GM18507 (cell line): ENCODE measurements around the gene LEMD3.
A peak's percentile ranks its signal among the peaks of the same experiment; 100 is the strongest.

Experiments used
- DNase-seq: peaks from one replicate; pipeline ENCODE4 v3.0.0; 2011; ENCODE audit warnings: low read depth; ENCODE audit not compliant: insufficient read length; ENCODE audit errors: extremely low spot score
- FAIRE-seq: peaks from 2 replicates; lab custom pipeline; 2011; peaks lifted over from hg19 to GRCh38; lab: Jason Lieb, UNC

The LEMD3 gene

GRCh38 chr12:65164774-65165173, 4.6 kb upstream of the LEMD3 start:
- FAIRE-seq (no peak), DNase-seq (no peak)

GRCh38 chr12:65168681-65169319, 583 bp upstream of the LEMD3 start:
- FAIRE-seq (no peak), DNase-seq (no peak)

DNA sequence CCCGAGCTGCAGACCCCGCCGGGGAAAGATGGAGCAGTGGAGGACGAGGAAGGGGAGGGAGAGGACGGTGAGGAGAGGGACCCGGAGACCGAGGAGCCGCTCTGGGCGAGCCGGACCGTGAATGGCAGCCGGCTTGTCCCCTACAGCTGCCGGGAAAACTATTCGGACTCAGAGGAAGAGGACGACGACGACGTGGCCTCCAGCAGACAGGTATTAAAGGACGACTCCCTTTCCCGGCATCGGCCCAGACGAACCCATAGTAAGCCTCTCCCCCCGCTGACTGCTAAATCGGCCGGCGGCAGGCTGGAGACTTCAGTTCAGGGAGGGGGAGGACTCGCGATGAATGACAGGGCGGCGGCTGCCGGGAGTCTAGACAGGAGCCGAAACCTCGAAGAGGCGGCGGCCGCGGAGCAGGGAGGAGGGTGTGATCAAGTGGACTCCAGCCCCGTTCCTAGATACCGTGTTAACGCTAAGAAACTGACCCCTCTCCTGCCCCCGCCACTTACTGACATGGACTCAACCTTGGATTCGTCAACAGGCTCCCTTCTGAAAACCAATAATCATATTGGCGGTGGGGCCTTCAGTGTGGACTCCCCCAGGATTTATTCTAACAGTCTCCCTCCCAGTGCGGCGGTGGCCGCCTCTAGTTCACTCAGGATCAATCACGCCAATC, 962 bp downstream of the LEMD3 start:
- FAIRE-seq (peak; percentile 83), DNase-seq (no peak)

- no peak for FAIRE-seq
- no peak for DNase-seq
Observed at GRCh38 chr12:65171073-65171472, 1.7 kb downstream of the LEMD3 start.

DNA sequence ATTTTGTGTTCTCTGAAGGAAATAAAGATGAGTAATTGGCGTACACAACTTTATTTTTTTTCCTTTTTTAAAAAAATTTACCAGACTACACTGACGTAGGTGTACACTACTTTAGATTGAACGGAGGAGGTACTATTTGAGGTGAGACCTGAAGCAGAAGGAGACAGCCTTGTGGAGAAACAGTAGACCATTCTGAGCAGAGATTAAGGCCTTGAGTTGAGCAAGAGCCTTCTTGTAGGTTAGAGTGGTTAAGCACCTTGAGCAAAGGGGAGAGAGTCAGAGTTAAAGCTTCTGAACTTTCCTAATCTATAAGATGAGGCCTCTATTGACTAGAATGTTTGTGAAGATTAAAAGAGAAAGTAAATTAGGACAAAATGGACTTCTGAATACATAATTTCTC, 2.5 kb downstream of the LEMD3 start:
- no peak for DNase-seq

DNA sequence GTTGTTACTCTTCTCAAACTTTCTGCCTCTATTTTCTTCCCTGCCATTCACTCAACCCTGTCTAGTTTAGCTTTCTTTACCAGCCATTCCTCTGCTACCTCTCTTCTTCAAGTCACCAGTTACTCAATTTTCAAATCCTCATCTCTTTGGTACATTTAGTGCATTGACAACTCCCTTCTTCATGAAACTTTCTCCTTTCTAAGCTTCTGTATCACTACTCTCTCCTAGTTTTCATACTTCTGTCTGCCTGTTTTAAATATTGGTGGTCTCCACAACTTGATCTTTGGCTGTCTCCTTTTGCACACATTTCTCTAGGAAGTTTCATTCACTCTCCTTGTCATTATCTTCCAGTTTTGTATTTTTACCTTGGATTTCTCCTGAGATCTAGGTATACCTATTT, 6.0 kb downstream of the LEMD3 start:
- no peak for FAIRE-seq

More for the DNA sequence above, 2.5 kb downstream of the LEMD3 start:
- peak; percentile 53 for FAIRE-seq

DNA sequence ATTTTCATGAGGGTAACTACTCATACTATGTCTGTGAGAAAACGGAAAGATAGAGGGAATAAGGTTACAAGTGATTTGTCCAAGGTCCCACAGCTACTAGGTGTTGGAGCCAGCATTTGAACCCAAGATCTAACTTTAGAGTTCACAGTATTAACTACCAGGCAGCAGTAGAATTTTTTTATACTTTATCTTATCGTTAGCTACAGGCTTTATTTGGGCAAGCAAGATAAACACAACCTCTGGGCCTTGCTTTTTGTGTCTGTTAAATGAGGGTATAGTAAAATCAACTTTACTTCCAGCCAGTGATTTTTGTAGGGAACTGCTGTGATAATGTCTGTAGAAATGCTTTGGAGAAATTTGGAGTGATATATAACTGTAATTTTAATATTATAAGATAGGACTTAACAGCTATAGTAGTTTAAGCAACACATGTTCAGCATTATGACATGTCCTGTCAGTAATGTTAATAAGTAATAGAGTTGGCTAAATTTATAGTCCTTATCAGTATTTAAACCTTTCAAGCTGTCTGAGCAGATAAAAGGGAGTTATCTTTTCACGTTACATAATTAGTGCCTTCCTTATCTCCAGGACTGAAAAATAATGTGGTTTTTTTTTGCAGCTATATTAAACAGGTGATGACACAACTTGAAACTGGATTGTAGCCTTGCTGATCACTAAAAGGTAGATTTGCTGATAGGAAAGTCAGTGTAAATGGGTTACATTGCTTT, 12.8 kb downstream of the LEMD3 start:
- no peak for DNase-seq
- FAIRE-seq = peak; percentile 52

More for the DNA sequence above, 6.0 kb downstream of the LEMD3 start:
- no peak for DNase-seq

DNA sequence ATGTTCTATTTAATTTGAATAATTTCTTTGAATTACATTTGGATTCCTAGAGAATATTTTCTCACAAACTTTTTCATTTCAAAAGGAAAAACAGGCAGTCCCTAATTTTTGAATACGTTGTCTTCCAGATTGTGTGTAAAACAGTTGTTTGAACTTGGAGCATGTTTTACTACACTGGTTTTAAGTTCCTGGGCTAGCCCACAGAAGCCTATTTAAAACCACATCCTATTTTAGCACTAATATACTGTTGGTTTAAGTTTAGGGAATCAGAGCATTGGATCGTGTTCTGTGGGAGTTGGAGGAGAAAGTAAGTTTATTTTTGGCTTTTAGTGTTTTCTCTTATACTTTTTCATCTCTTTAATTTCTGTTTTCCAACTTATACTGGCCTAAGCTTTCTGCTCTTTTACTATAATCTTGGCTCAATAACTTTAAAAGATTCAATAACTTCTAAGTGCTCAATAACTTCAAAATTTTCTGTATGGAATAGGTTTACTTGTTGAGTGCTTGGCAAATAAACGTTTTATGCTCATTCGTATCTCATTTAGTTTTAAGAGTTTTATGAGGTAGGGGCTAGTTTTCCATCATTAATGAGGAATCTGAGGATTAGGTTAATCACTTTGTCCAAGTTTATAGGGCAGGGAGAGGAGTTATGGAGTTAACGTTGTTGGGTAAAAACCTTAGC, 14.9 kb downstream of the LEMD3 start:
- no peak for FAIRE-seq
- no peak for DNase-seq

GRCh38 chr12:65184858-65185229, 15.5 kb downstream of the LEMD3 start:
- FAIRE-seq = no peak
- no peak for DNase-seq

DNA sequence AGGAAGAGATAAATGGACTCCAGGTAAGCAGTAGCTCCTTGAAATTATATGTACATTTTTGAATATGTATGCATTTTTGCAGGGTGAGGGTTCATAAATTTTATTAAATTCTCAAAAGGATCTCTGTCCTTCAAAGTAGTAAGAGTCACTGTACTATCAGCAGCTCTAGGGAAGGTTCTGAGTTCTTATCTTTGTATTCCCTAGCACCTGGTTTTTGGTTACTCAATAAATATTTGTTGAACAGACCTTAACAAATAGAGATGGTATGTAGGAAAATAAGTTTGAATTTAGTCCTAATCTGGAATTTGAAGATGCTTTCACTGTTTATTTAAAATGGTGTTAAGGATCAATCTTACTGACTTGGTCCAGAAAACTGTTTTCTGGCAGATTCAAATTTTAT, 18.3 kb downstream of the LEMD3 start:
- FAIRE-seq (no peak), DNase-seq (no peak)

DNA sequence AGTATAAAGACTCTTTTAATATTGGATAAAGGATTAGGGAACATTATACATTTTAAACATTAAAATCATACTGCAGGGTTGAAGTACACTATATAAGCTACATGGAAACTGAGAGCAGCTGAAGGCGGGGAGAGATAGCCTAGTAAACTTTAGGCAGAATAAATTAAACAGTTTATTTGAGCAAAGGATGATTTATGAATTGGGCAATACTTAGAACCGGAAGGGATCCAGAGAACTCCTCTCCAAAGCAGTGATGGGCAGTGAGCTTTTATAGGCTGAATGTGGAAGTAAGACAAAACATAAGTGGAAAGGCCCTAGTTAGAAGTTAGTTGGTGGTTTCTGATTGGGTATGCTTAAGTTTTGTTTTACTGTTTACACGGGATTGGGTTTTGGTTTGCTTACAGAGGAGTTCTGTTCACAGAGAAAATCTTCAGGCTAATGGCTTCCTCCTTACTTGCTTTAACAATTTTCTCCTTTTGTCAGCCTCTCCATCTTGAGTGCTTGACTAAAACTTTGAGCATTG, 18.9 kb downstream of the LEMD3 start:
- peak; percentile 82 for FAIRE-seq

DNA sequence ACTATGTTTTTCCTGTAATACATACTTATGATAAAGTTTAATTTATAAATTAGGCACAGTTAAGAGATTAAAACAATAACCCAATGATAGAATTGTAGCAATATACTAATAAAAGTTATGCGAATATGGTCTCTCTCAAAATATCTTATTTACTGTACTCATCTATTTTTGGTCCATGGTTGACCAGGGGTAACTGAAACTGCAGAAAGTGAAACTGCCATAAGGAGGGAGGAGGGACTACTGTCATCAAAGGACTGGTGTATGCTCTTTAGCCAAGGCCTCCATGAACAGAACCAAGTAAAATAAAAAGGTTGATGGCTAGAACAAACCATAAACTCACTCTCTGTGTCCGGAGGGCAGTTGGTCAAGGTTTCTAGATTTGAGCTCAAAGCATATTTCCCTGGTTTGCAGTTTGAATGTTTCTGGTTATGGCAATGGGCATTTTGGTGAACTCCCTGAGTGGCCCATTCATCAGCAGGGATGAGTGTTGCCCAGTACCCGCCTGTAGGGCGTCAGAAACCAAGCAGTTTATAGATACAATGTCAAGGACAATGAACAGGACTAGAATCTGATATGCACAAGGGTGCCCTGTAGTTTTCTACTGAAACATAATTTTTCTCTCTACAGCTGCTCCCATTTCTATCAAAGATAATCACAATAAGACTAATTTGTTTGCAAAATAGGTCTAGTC, 19.8 kb downstream of the LEMD3 start:
- FAIRE-seq = peak; percentile 92
- DNase-seq = no peak

More for the DNA sequence above, 18.9 kb downstream of the LEMD3 start:
- DNase-seq = no peak

DNA sequence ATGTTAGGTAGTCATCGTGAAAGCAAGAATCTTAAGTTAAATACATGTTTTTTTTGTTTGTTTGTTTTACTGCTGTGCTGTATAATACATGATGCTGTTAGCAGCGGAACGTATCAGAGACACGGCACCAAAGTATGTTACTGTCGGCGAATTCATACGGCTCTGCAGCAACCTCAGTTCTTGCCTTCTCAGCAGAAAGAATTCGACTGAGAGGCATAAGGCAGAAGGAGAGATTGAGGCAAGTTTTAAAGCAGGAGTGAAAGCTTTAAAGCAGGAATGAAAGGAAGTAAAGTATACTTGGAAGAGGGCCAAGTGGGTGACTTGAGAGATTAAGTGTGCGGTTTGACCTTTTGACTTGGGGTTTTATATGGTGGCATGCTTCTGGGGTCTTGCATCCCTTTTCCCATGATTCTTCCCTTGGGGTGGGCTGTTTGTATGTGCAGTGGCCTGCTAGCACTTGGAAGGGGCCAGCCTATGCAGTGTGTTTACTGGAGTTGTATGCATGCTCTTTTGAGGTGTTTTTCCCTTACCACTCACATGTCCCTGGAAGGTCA, 23.7 kb downstream of the LEMD3 start:
- no peak for DNase-seq
- FAIRE-seq = no peak

DNA sequence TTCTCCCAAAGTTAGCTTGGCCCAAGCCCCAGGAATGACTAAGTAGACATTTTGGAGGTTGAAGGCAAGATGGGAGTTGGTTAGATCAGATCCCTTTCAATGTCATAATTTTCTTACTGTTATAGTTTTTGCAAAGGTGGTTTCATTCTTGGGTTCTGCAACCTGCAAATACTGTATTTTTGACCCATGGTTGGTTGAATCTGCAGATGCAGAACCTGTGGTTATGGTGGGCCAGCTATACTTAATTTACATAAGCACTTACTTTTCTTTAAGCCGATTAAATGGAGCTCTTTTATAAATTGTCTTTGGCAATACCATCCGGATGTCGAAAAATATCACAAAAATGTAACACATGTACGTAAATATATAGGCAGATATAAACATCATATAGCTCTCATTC, 25.6 kb downstream of the LEMD3 start:
- FAIRE-seq (no peak), DNase-seq (no peak)

DNA sequence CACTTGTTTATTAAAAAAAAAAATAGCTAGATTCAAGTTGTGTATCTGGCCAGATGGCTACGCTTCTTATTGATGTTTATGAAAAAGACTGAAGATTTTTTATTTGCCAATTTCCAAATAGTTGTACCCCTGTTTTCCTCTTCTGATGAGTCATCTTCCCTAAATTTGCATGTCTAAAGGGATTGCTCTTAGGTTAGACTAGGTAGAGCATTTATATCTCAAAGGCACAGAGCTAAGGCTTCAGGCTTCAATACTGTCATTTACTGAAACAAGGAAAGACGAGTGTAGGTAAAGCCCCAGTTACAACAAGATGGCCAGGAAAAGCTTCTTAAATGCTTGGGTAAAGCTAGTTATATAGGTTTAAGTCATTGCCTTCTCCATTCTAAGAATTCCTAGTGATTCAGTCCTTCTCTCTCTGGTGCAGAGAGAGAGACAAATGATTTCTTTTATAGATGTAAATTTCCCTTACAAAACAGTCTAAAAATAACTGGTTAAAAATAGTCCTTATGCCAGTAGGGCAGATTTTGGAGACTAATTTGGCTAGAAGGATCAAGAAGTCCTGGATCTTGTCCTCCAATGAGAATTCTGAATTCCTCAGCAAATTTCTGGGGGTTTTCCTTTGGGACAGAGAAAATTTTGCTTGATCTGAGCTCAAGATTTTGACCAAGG, 26.1 kb downstream of the LEMD3 start:
- FAIRE-seq (no peak), DNase-seq (no peak)

DNA sequence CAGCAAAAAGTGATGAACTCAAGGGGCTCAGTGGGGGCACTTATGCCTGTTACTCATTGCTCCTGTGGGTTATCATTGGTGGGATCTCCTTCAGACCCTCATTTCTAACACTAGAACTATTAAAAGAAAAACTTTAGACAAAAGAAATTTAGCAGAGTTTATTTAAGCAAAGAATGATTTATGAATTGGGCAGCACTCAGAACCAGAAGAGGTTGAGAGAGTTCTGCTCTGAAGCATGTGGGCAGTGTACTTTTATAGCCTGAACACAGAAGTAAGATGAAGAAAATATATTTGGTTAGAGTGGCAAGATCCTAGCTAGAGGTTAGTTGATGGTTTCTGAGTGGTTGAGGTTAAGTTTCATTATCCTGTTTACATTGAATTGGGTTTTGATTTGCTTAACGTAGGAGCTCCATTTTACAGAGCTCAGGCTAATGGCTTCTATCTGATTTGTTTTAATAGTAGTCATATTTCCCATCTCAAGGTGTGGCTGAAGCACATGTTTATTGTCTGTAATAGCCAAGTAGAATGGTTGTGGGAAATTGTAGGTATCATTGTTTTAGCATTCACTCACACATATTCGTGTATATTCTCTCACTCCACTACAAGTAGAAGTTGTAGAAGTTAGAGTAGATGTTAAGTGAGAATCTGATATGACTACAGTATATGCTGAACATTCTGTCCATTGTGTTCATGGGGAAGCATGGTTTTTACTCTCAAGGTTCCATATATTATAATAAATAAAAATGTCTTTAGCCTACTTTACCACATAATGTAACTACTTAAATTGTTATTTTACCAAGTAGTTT, 27.6 kb downstream of the LEMD3 start:
- DNase-seq (no peak), FAIRE-seq (no peak)

GRCh38 chr12:65199604-65200003, 30.2 kb downstream of the LEMD3 start:
- FAIRE-seq = no peak
- no peak for DNase-seq
